HEK293T (cell line): ENCODE results near the gene FOXC1.

Source experiments
- CTCF ChIA-PET: fragments of 350-600 bp; formaldehyde crosslinking; extraction: SDS; loops from one replicate; lab custom pipeline; 2021; ENCODE audit warnings: antibody characterized with exemption, inconsistent platforms; lab: Yijun Ruan, JAX
- POLR2A ChIA-PET: fragments of 350-600 bp; formaldehyde crosslinking; extraction: SDS; loops from one replicate; lab custom pipeline; 2020; ENCODE audit warnings: antibody characterized with exemption, inconsistent platforms; lab: Yijun Ruan, JAX
- DNase-seq: peaks from one replicate; pipeline ENCODE4 v3.0.0; 2012; ENCODE audit warnings: mixed read lengths; ENCODE audit errors: extremely low spot score
- ARNT ChIP-seq: fragments of 450-650 bp; IDR thresholded peaks from 2 replicates; pipeline ENCODE4 v1.6.1; 2017; ENCODE audit warnings: mild to moderate bottlenecking
- BHLHE40 ChIP-seq: fragments of 450-650 bp; IDR thresholded peaks from 2 replicates; pipeline ENCODE4 v1.6.1; 2016; ENCODE audit warnings: mild to moderate bottlenecking, moderate library complexity, borderline replicate concordance
- CTBP1 ChIP-seq: fragments of 450-650 bp; IDR thresholded peaks from 2 replicates; pipeline ENCODE4 v1.6.1; 2016; ENCODE audit warnings: borderline replicate concordance
- ELF4 ChIP-seq: fragments of 450-650 bp; IDR thresholded peaks from 2 replicates; pipeline ENCODE4 v1.6.1; 2017; ENCODE audit warnings: antibody characterized with exemption
- FOXA1 ChIP-seq: fragments of 450-650 bp; IDR thresholded peaks from 2 replicates; pipeline ENCODE4 v1.6.1; 2016; ENCODE audit warnings: mild to moderate bottlenecking
- FOXK2 ChIP-seq: fragments of 450-650 bp; IDR thresholded peaks from 2 replicates; pipeline ENCODE4 v1.6.1; 2016; ENCODE audit warnings: mild to moderate bottlenecking
- FOXM1 ChIP-seq: fragments of 450-650 bp; IDR thresholded peaks from 2 replicates; pipeline ENCODE4 v1.6.1; 2017; ENCODE audit warnings: mild to moderate bottlenecking, borderline replicate concordance
- HDGF ChIP-seq: fragments of 450-650 bp; IDR thresholded peaks from 2 replicates; pipeline ENCODE4 v1.6.1; 2017; ENCODE audit warnings: antibody characterized with exemption, borderline replicate concordance
- L3MBTL2 ChIP-seq: fragments of 450-650 bp; conservative IDR thresholded peaks from 2 replicates; pipeline ENCODE4 v1.6.1; 2016; ENCODE audit warnings: mild to moderate bottlenecking
- LEF1 ChIP-seq: fragments of 450-650 bp; IDR thresholded peaks from 2 replicates; pipeline ENCODE4 v1.6.1; 2017; ENCODE audit warnings: mild to moderate bottlenecking, borderline replicate concordance
- NFRKB ChIP-seq: fragments of 450-650 bp; IDR thresholded peaks from 2 replicates; pipeline ENCODE4 v1.6.1; 2016; ENCODE audit warnings: mild to moderate bottlenecking, moderate library complexity
- SP1 ChIP-seq: fragments of 450-650 bp; IDR thresholded peaks from 2 replicates; pipeline ENCODE4 v1.6.1; 2017
- SUZ12 ChIP-seq: fragments of 450-650 bp; IDR thresholded peaks from 2 replicates; pipeline ENCODE4 v1.6.1; 2016; ENCODE audit warnings: mild to moderate bottlenecking
- TARDBP ChIP-seq: fragments of 450-650 bp; IDR thresholded peaks from 2 replicates; pipeline ENCODE4 v1.6.1; 2016
- ZNF384 ChIP-seq: fragments of 450-650 bp; IDR thresholded peaks from 2 replicates; pipeline ENCODE4 v1.6.1; 2016
- TF ChIP-seq, protein P1 (sequence below): fragments of 450-650 bp; IDR thresholded peaks from 2 replicates; pipeline ENCODE4 v1.6.1; 2016

FOXC1 gene

DNA sequence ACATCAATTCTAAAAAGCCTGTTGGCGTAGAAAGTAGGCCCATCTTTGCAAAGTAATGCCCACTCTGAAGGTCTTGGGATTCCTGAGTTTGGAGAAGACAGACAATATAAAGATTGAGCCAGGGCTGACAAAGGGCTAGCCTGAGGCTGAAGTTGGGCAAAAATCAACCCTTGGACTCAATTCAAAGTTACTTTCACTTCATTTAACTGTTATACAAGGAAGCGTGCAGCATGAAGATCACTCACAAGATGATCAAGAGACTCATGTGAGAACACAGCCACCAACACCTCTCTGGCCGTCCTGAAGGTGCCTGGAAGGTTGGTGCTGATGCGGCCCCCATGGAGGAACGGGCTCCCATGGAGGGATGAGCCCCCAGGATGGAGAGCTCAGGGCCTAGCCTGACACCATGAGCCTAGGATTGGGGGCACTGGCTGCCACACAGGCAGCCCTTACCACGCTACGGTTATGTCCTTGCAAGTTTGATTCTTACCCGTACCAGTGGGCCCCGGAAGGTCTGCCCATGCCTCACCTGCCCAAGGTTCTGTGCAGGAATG is 26.6 kb downstream of the FOXC1 start:
- no peak for TF ChIP-seq CTBP1
- no peak for TF ChIP-seq L3MBTL2
- TF ChIP-seq FOXM1: no peak
- no peak for TF ChIP-seq HDGF
- TF ChIP-seq NFRKB: no peak
- no peak for TF ChIP-seq BHLHE40
- TF ChIP-seq SUZ12: no peak
- no peak for TF ChIP-seq SP1
- TF ChIP-seq ARNT: no peak
- TF ChIP-seq FOXA1: no peak
- no peak for TF ChIP-seq TARDBP
- ChIA-PET CTCF (interaction anchor here (0.6 kb wide), 1 partner anchor 1676 kb away, joined by 3 read pairs; no protein-coding TSS in a partner anchor), POLR2A (interaction anchor here (0.8 kb wide), 1 partner anchor 10 kb away, joined by 3 read pairs; no protein-coding TSS in a partner anchor)
- no peak for DNase-seq

DNA sequence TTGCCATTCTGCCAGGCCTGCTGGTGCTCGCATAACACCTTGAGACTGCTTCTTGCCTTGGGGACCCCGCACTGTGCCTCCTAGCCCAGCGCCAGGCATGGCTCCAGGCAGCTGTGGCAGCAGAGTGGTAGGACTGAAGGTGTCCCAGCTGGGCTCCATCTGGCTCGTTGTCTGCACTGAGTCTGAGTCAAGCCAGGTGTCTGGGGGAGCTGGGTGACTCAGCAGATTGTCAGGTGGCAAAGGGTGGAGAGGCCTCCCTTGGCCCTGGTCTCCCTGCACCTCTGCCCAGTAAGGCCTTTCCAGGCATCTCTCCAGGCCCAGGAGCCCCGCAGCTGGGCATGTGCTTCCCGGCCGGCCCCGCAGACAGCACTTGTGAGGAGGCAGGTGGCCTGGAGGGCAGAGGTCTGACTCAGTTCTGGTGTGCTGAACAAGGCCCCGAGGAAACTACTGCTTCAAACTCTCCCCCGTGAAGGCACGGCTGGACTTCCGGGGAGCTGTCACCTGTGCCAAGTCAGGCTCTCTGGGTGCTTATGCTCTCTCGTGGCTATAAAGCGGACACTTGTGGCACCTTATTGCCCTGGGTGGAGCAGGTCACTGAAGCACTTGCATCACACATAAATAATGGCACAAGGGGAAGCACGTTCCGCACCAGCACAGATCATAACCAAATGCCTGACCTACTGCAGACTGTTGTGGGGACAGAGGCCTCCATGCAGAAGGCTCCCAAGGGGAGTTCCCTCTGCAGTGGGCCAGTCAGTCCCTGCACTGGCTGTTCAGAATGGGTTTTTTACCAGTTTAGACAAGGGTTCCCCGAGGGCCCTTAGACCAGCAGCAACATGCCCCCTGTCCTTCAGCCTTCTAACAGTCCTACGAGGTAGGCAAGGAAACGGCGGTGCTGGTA is 27.5 kb downstream of the FOXC1 start:
- CTCF ChIA-PET: no interaction called here
- DNase-seq: no peak
- POLR2A ChIA-PET: interaction anchor here (0.8 kb wide), 1 partner anchor 11 kb away, joined by 3 read pairs; no protein-coding TSS in a partner anchor
- no peak for TF ChIP-seq ELF4
- TF ChIP-seq CTBP1: no peak
- no peak for TF ChIP-seq LEF1
- TF ChIP-seq L3MBTL2: no peak

DNA sequence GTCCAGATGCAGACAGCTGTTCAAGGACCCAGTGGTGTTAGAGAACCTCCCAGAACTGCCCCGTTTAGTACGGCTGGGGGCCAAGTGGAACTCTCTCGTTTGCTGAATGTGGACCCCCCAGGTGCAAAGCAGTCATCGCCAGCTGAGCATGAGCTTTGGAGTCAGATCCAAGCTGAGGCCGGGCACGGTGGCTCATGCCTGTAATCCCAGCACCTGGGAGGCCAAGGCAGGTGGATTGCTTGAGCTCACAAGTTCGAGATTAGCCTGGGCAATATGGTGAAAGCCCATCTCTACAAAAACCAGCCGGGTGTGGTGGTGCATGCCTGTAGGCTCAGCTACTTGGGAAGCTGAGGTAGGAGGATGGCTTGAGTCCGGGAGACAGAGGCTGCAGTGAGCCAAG is 29.7 kb downstream of the FOXC1 start:
- TF ChIP-seq FOXA1: no peak
- TF ChIP-seq, protein P1, sequence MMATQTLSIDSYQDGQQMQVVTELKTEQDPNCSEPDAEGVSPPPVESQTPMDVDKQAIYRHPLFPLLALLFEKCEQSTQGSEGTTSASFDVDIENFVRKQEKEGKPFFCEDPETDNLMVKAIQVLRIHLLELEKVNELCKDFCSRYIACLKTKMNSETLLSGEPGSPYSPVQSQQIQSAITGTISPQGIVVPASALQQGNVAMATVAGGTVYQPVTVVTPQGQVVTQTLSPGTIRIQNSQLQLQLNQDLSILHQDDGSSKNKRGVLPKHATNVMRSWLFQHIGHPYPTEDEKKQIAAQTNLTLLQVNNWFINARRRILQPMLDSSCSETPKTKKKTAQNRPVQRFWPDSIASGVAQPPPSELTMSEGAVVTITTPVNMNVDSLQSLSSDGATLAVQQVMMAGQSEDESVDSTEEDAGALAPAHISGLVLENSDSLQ: no peak
- no peak for TF ChIP-seq BHLHE40
- TF ChIP-seq TARDBP: no peak
- no peak for TF ChIP-seq CTBP1
- TF ChIP-seq SUZ12: no peak
- TF ChIP-seq LEF1: no peak
- no peak for TF ChIP-seq ELF4
- no peak for TF ChIP-seq L3MBTL2
- no peak for TF ChIP-seq SP1
- no peak for TF ChIP-seq FOXM1
- no peak for TF ChIP-seq FOXK2
- POLR2A ChIA-PET: interaction anchor here (1.0 to 1.8 kb wide), 2 partner anchors 13 to 22 kb away, joined by 5 to 7 read pairs; no protein-coding TSS in a partner anchor
- CTCF ChIA-PET: no interaction called here
- DNase-seq: no peak

DNA sequence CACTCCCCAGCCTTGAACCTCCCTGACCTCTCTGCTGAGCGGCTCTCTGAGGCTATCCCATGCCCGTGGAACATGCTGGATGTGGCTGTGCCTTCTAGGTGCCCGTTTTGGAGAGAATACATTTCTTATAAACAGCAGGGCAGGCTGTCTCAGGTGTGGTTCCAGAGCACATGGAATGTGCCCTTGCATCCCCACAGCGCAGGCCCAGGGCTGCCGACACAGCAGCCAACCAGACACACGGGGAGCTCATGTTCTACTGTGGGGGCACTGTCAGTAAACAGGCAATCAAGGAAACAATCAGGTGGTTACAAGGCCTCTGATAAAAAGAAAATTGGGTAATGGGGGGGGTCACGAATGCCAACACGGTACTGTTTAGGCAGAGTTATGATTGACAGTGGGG is 30.8 kb downstream of the FOXC1 start:
- ChIA-PET POLR2A (interaction anchor here (1.8 kb wide), 1 partner anchor 23 kb away, joined by 7 read pairs; no protein-coding TSS in a partner anchor), CTCF (interaction anchor here (1.2 kb wide), 1 partner anchor 10 kb away, joined by 3 read pairs; no protein-coding TSS in a partner anchor)
- TF ChIP-seq FOXK2 (no peak), L3MBTL2 (no peak), SP1 (no peak)
- TF ChIP-seq, protein P1: 0 out of 2 replicates have a peak, but pooled peaks have one; percentile 9
- no peak for DNase-seq

DNA sequence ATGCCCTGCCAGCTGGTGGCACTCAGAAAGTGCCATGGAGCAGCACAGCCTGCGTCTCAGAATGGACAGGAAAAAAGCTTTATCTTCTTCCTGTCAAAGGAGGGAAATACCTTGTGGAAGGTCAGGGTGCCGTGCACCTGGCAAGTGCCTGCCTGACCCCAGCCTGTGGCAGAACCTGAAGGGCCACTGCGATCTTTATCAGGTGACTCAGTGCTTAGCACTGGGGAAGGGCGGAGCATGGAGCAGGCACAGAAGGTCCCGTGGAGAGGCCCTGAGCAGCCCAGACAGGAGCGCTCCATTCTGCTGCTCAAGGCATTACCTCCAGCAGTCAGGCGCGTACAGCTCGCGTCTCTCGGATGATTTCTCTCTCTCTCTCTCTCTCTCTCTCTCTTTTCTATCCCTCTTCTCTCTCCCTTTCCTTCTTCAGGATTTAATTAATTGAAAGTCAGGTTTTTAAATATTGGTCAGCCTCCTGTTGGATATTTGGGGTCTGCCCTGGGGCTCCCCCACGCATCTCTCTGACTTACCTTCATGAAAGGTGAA is 31.7 kb downstream of the FOXC1 start:
- CTCF ChIA-PET: interaction anchor here (1.2 kb wide), 1 partner anchor 11 kb away, joined by 3 read pairs; no protein-coding TSS in a partner anchor
- TF ChIP-seq FOXM1: no peak
- TF ChIP-seq HDGF: no peak
- no peak for TF ChIP-seq NFRKB
- TF ChIP-seq TARDBP: no peak
- TF ChIP-seq ZNF384: no peak
- no peak for TF ChIP-seq CTBP1
- TF ChIP-seq, protein P1: no peak
- POLR2A ChIA-PET: interaction anchor here (0.8 to 1.8 kb wide), 3 partner anchors 17 to 26 kb away, joined by 3 to 7 read pairs (median 3); no protein-coding TSS in a partner anchor
- no peak for DNase-seq

DNA sequence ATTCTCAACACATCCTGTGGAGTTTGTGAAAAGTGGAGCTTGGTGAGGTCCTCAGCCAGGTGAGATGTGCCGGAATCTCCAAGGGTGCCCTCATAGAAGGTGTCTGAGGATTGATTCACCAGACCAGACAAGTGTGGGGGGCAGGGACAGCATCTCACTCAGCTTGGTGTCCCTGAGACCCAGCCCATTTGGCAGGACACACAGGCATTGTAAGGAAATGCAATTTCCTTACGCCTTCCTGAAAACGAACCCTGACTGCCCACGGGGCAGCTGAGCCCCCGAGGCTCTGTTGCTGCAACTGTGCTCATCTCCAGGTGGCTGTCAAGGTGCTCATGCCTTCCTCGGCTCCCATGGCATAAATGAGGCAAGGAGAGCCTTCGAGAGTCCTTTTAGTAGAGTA is 33.4 kb downstream of the FOXC1 start:
- POLR2A ChIA-PET: interaction anchor here (2.2 kb wide), 1 partner anchor 35 kb away, joined by 5 read pairs; no protein-coding TSS in a partner anchor
- no peak for DNase-seq
- CTCF ChIA-PET: interaction anchor here (0.6 kb wide), 2 partner anchors 180 to 378 kb away, joined by 3 read pairs; no protein-coding TSS in a partner anchor
- TF ChIP-seq, protein P1: no peak
- no peak for TF ChIP-seq BHLHE40
- no peak for TF ChIP-seq FOXA1
- no peak for TF ChIP-seq HDGF
- no peak for TF ChIP-seq ARNT
- TF ChIP-seq FOXK2: no peak
- no peak for TF ChIP-seq ZNF384
